Measurements from ENCODE around the gene RRP1B.
"Not testable (repeated sequence)": the region's sequence is repeated elsewhere in the genome, so short reads cannot be mapped to it uniquely, and the experiment has no call there.

The RRP1B gene

GRCh38 chr21:43676391-43676790, 17.0 kb downstream of the RRP1B start:
- no peak for DNase-seq

GRCh38 chr21:43679951-43680350, 20.6 kb downstream of the RRP1B start:
- no peak for DNase-seq

DNA sequence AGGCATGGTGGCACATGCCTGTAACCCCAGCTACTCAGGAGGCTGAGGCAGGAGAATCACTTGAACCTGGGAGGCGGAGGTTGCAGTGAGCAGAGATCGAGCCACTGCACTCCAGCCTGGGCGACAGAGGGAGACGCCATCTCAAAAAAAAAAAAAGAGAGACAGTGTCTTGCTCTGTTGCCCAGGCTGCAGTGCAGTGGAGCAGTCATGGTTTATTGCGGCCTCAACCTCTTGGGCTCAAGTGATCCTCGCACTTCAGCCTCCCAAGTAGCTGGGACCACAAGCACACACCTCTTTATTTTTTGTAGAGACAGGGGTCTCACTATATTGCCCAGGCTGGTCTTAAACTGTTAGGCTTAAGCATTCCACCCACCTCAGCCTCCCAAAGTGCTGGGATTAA, 21.1 kb downstream of the RRP1B start:
- not testable (repeated sequence) for DNase-seq

DNA sequence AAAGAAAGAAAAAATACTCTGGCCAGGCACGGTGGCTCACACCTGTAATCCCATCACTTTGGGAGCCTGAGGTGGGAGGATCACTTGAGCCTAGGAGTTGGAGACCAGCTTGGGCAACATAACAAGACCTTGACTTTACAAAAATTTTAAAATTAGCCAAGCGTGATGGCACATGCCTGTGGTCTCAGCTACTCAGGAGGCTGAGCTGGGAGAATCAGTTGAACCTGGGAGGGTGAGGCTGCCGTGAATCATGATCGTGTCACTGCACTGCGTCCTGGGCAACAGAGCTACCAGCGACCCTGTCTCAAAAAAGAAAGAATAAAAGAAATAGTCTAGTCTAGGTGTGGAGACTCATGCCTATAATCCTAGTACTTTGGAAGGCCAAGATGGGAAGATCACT, 22.3 kb downstream of the RRP1B start:
- DNase-seq = no peak

GRCh38 chr21:43684424-43684823, 25.1 kb downstream of the RRP1B start:
- DNase-seq = no peak

DNA sequence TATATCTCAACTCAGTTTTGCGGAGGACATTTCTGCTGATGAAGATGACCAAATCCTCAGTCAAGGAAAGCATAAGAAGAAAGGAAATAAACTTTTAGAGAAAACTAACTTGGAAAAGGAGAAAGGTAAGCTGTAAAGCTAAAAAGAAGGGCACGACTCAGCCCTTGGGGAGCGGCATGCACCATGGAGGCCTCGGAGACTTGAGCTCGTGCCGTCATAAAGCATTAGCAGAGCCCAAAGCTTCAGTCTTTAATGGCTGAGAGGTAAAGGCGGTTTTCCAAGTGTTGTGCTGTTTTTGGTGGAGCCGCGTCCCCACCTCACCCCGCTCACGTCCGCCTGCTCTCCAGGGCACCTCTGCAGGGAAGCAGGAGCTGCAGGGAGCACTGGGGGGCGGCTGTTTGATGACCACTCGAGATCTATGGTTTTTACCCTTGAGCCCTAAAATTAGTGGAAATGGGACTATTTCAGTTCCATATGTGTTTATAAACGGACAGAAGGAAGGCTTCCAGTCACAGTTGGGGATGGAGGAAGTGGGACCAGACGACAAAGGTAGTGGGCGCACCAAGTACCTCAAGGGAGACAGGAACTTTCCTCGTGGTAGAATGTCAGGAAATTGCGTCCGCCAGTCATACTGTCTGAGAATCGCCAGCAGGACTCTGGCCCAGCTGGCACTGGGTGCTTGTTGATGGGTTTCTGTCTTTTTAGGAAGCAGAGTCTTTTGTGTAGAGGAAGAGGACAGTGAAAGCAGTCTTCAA, 27.6 kb downstream of the RRP1B start:
- no peak for DNase-seq

- DNase-seq = no peak
Measured at GRCh38 chr21:43687566-43688399, 28.4 kb downstream of the RRP1B start.

DNA sequence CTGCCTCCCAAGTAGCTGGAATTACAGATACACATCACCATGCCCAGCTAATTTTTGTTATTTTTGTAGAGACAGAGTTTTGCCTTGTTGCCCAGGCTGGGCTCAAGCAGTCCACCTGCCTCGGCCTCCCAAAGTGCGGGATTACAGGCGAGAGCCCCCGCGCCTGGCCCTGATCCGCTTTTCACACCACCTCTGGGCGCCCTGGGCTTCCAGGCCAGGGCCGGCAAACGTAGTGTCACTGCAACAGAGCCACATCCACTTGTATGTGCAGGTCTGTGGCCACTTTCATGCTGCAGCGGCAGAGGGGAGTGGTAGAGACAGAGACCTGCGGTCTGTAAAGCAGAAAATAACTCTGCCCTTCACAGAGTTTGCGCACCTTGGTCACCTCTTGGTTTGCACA, 29.5 kb downstream of the RRP1B start:
- DNase-seq = no peak

DNA sequence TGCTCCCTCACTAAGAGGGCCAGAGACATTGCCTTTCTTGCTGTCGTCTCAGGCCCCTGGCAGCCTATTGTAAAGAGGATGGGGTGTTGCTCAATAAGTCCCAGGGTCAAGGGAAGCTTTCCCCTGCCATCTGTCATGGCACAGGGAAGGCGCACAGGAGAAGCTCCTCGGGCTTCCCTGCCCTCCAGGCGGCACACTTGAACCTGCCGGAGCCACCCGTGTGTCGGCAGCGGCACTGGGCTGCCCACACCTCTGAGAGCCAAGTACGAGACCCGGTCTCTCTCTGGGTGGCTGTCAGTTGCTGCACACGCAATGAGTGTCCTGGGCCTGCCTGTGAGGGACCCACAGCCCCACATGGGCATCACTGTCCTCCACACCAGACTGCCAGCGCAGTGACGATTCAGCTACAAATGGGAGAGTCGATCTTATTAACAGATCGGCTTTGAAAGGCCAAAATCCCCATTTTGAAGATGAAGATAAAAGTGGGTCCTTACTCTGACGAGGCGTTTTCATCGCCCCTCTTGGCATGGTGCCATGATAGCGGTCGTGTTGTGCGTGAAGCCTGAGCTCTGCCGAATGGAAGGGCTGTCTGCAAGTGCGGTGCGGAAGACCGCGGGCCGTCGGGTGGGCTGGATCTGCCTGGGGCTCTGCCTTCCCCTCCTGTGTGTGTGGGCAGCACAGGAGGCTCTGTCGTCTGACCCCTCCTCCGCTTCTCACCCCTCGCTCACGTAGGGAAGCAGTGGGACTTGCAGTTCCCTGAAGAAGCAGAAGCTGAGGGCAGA, 30.4 kb downstream of the RRP1B start:
- no peak for DNase-seq

DNA sequence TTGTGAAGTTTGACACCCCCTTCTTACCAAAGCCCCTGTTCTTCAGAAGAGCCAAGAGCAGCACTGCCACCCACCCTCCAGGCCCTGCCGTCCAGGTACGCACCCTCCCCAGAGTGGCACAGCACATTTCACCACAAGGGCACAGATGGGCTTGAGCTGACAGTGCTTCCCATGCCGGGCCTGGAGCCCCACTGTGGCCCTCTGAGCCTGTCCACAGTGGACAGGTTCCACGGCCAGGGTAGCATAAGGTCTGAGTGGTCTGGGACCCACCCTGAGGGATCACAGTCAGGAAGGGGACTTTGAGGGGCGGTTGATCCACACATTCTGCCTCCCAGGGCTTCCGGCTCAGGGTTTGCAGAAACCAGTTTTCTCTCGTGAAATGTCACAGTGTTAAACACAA, 31.0 kb downstream of the RRP1B start:
- DNase-seq = no peak

DNA sequence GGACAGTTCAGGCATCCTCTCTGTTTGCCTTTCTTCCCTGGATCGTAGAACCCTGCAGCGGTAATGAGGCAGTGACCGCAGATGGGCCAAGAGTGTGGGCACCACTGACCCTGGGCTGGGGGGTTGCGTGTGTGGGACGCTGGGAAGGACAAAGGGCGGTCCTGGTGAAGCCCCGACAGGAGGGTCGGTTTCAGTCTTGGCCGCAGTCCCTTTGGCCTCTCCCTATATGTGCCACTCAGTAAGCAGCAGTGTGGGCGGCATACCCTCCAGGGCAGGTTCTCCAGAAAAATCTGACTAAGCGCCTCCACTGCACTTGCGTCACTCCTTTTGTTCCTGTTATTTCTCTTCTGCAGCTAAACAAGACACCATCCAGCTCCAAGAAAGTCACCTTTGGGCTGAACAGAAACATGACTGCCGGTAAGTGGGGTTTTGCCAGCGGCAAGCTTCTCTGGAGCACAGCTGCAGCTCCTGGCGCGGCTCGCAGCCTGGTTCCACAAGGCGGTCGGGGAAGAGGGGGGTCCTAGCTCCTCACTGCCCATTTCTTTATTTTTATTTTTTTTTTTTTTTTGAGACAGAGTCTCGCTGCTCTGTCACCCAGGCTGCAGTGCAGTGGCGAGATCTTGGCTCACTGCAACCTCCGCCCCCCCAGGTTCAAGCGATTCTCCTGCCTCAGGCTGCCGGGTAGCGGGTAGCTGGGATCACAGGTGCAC, 31.9 kb downstream of the RRP1B start:
- no peak for DNase-seq

DNA sequence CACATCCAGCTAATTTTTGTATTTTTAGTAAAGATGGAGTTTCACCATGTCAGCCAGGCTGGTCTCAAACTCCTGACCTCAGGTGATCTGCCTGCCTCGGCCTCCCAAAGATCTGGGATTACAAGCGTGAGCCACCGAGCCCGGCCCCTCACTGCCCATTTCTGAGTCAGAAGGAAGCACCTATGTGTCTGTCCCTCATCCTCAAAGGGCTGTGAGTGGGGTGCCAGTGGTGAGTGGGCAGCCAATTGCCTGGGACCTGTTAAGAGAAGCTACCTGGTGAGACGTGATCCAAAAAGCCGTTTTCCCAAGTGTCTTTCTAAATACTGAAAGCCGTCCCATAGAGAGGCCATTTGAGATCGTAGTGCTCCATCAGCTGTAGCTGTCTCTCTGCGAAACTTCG, 32.4 kb downstream of the RRP1B start:
- DNase-seq = no peak

DNA sequence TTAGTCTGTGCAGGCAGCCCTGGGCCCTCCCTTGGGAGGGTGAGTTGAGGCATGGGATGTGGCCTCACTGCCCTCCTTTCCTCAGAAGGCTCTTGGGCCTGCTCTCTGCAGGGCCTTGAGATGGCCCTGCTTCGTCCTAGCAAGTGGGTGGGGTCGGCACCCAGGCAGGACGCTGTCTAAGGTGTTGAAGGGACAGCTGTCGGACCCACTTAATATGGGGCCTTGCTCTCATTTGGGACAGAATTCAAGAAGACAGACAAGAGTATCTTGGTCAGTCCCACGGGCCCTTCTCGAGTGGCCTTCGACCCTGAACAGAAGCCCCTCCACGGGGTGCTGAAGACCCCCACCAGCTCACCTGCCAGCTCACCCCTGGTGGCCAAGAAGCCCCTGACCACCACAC, 33.6 kb downstream of the RRP1B start:
- DNase-seq = no peak

- no peak for DNase-seq
Measured at GRCh38 chr21:43693981-43694380, 34.6 kb downstream of the RRP1B start.

DNA sequence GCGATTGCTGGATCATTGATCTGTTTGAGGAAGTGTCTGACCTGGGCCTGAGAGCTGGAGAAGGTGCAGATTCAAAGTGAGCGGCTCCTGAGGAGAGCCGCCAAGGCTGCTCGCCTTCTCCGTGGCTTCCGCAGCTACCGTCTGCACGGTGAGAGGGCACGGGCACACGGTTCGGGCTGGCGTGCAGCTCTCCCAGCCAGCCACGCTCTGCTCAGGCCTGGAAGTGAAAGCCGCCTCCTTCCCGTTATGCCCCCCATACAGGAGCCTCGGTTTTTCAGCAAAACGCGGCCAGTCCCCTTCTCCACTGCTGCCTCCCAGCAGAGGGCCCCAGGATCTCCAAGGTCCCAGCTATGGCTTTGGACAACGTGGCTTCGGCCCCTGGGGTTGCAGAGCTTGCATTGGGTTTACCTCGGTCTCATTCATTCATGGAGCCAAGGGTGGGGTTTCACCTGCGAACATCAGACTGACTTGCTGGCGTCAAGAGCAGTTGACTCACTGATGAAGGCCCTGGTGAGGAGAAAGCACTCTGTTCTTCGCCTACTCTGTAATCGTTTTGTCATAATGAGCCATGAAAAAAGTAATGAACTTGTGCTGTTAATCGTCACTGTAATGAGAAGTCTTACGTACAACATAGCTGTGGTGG, 35.2 kb downstream of the RRP1B start:
- DNase-seq = no peak

DNA sequence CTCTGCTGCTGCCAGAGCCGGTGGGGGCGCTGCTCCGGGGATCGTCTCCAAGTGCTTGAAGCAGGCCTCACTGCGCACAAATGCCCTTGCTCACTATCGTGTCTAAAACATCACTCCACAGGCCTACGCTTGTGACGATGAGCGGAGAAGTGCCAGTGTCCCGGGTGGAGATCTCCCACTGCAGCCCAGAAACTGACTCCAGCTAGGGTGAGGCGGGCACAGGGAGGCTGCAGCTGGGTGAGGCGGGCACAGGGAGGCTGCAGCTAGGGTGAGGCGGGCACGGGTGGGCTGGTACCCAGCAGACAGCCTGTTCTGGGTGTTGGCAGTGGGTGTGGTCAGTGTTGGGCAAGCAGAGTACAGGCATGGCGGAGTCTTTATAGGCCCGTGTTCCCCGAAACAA, 36.9 kb downstream of the RRP1B start:
- no peak for DNase-seq

DNA sequence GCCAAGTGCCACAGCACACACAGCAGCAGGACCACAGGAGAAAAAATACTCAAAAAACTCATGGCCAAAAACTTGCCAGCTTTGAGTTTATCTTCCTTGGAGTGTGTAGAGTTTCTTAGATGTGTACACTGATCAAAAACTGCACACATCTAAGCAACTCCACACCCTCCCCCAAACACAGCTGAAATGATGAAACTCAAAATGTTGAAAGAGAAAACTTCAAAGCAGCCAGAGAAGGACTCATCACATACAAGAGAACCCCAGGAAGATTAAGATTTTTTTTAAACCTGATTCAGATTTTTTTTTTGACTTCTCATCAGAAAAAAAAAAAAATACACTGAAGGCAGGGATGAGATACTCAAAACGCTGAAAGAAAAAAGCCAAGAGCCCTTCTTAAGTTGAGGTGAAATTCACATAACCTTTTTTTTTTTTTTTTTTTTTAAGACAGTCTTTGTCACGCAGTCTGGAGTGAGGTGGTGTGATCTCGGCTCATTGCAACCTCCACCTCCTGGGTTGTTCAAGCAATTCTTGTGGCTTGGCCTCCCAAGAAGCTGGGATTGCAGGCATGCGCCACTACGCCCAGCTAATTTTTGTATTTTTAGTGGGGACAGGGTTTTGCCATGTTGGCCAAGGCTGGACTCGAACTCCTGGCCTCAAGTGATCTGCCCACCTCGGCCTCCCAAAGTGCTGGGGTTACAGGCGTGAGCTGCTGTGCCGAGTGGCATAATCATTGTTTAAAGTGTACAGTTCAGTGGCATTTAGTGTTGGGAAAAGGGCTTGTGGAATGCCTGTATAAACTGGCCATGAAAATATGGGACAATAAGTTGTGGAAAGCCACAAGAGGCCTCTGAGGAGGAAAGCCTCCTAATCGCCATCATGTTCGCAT, 38.6 kb downstream of the RRP1B start:
- DNase-seq = no peak

DNA sequence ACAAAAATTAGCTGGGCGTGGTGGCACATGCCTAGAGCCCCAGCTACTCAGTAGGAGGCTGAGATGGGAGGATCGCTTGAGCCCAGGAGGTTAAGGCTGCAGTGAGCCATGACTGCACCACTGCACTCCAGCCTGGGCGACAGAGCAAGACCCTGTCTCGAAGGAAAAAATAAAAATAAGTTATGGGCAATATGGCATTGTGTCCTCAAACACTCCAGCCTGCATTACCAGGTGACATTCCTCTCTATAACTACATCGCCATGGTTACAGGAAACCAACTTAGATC, 40.1 kb downstream of the RRP1B start:
- not testable (repeated sequence) for DNase-seq

GRCh38 chr21:43699933-43700599, 40.7 kb downstream of the RRP1B start:
- DNase-seq = no peak

- no peak for DNase-seq
Measured at GRCh38 chr21:43701936-43702784, 42.8 kb downstream of the RRP1B start.

All from NCI-H1417 treated with DMSO at 0.1 percent for 48 hours (cell line).